Endothelial cell of umbilical vein (primary cell): ENCODE data around the gene OLA1. TPM values are rescaled to one million over a fixed set of nuclear protein-coding genes. Genes with fewer than 3 reads are reported as not detected.

Experiments
- BruUV-seq: library from RNA; stranded (reverse); fragments of 400-500 nt; replicated peaks from 2 replicates; lab custom pipeline; 2021; lab: Mats Ljungman, UMichigan
- CTCF ChIA-PET: fragments of 300-600, 350-600 bp; sonication (Branson Sonifier 250); formaldehyde crosslinking; loops from one replicate; lab custom pipeline; 2021; ENCODE audit warnings: antibody characterized with exemption, inconsistent platforms; lab: Charles Lee
- POLR2A ChIA-PET: fragments of 300-600, 350-600 bp; sonication (Branson Sonifier 250); formaldehyde crosslinking; loops from one replicate; lab custom pipeline; 2021; ENCODE audit warnings: antibody characterized with exemption, inconsistent platforms; lab: Charles Lee
- DNase-seq: peaks from one replicate; pipeline ENCODE4 v3.0.0-alpha.2; 2011; ENCODE audit warnings: low read depth, low spot score
- FAIRE-seq: peaks from 2 replicates; lab custom pipeline; 2011; peaks lifted over from hg19 to GRCh38; lab: Jason Lieb, UNC
- H2AFZ ChIP-seq: 2 replicates; pipeline ENCODE4 v1.6.0; 2012; ENCODE audit warnings: low read depth, low read length, control low read depth, inconsistent platforms
- H3K27ac ChIP-seq: 2 replicates; pipeline ENCODE4 v1.5.1; 2011; ENCODE audit warnings: low read depth, mild to moderate bottlenecking, control low read depth, low read length, moderate library complexity; ENCODE audit not compliant: insufficient read depth
- H3K27me3 ChIP-seq, 2 experiments: 2 replicates each; pipeline versions ENCODE4 v1.6.0 to v1.6.1; 2011; ENCODE audit warnings: low read length in 2 of 2, mixed read lengths in 1 of 2; ENCODE audit not compliant: control insufficient read depth in 2 of 2, insufficient read depth in 2 of 2
- H3K36me3 ChIP-seq, 2 experiments: 2 replicates in 1 of 2; 3 replicates in 1 of 2; pipeline ENCODE4 v1.5.1; 2011; ENCODE audit warnings: low read length in 2 of 2, mild to moderate bottlenecking in 1 of 2, moderate library complexity in 1 of 2; ENCODE audit not compliant: control insufficient read depth in 2 of 2, insufficient read depth in 2 of 2; ENCODE audit errors: extremely low read depth in 1 of 2
- H3K4me1 ChIP-seq: 3 replicates; pipeline ENCODE4 v1.5.1; 2011; ENCODE audit warnings: mild to moderate bottlenecking, low read length; ENCODE audit not compliant: control insufficient read depth, insufficient read depth; ENCODE audit errors: extremely low read depth
- H3K4me2 ChIP-seq: 2 replicates; pipeline ENCODE4 v1.6.1; 2011; ENCODE audit warnings: low read length, control low read depth, mixed read lengths; ENCODE audit not compliant: insufficient read depth
- H3K4me3 ChIP-seq, 3 experiments: fragments of 200-600 bp in 1 of 3; sonication (generic), shearing (Covaris generic) in 1 of 3; replicated peaks in 1 of 3; 2 replicates each; pipeline ENCODE4 v1.5.1; 2011 to 2016; ENCODE audit warnings: control low read depth in 3 of 3, low read length in 3 of 3, mild to moderate bottlenecking in 2 of 3, inconsistent platforms in 1 of 3, low read depth in 1 of 3, moderate library complexity in 1 of 3; ENCODE audit not compliant: insufficient read depth in 1 of 3
- H3K79me2 ChIP-seq: 2 replicates; pipeline ENCODE4 v1.6.0; 2012; ENCODE audit warnings: low read length, inconsistent platforms; ENCODE audit not compliant: control insufficient read depth, insufficient read depth
- H3K9ac ChIP-seq: replicated peaks from 2 replicates; pipeline ENCODE3; 2011; ENCODE audit warnings: low read length, control low read depth; ENCODE audit not compliant: insufficient read depth; ENCODE audit errors: extremely low read depth
- H3K9me1 ChIP-seq: replicated peaks from 3 replicates; pipeline ENCODE4 v1.6.0; 2011; ENCODE audit warnings: mild to moderate bottlenecking, low read length; ENCODE audit not compliant: control insufficient read depth, insufficient read depth; ENCODE audit errors: extremely low read depth
- H3K9me3 ChIP-seq: replicated peaks from 2 replicates; pipeline ENCODE4 v1.5.1; 2012; ENCODE audit warnings: low read length, inconsistent platforms; ENCODE audit not compliant: control insufficient read depth, insufficient read depth
- H4K20me1 ChIP-seq: replicated peaks from 2 replicates; pipeline ENCODE3; 2011; ENCODE audit warnings: mild to moderate bottlenecking, low read length; ENCODE audit not compliant: control insufficient read depth, insufficient read depth; ENCODE audit errors: extremely low read depth
- CTCF ChIP-seq, 2 donors: IDR thresholded peaks; 1 replicate in 1 of 2; 2 replicates in 1 of 2; pipeline ENCODE4 v1.5.1; 2011; ENCODE audit warnings: low read length in 2 of 2, mild to moderate bottlenecking in 2 of 2, moderate library complexity in 2 of 2, control low read depth in 1 of 2, inconsistent platforms in 1 of 2, low read depth in 1 of 2; ENCODE audit not compliant: insufficient read depth in 1 of 2; ENCODE audit errors: extremely low read depth in 1 of 2
- EZH2 ChIP-seq: IDR thresholded peaks from 2 replicates; pipeline ENCODE4 v1.6.1; 2012; ENCODE audit warnings: borderline replicate concordance, low read depth, mild to moderate bottlenecking, moderate library complexity, low read length, inconsistent platforms; ENCODE audit not compliant: severe bottlenecking
- FOS ChIP-seq: IDR thresholded peaks from 2 replicates; pipeline ENCODE4 v1.6.1; 2011; ENCODE audit warnings: mild to moderate bottlenecking, low read length, moderate library complexity, borderline replicate concordance; ENCODE audit not compliant: insufficient read depth
- GATA2 ChIP-seq: IDR thresholded peaks from 2 replicates; pipeline ENCODE4 v1.7.0; 2011; ENCODE audit warnings: low read depth, mild to moderate bottlenecking, moderate library complexity, mixed read lengths, low read length; ENCODE audit not compliant: insufficient read length, insufficient read depth
- JUN ChIP-seq: IDR thresholded peaks from 2 replicates; pipeline ENCODE4 v1.6.1; 2011; ENCODE audit warnings: borderline replicate concordance, low read depth; ENCODE audit not compliant: insufficient read length, insufficient read depth
- MAX ChIP-seq: IDR thresholded peaks from 2 replicates; pipeline ENCODE4 v1.6.1; 2011; ENCODE audit not compliant: insufficient read depth, insufficient read length
- MYC ChIP-seq: IDR thresholded peaks from one replicate; pipeline ENCODE4 v1.6.1; 2011; ENCODE audit warnings: mild to moderate bottlenecking, low read depth, low read length
- POLR2A ChIP-seq: IDR thresholded peaks from 2 replicates; pipeline ENCODE4 v1.6.1; 2012; ENCODE audit warnings: low read depth, mild to moderate bottlenecking, control low read depth, low read length
- POLR2AphosphoS5 ChIP-seq: IDR thresholded peaks from 2 replicates; pipeline ENCODE4 v1.6.1; 2012; ENCODE audit warnings: low read depth, mild to moderate bottlenecking, control low read depth, low read length, moderate library complexity; ENCODE audit not compliant: insufficient read depth
- dilution Hi-C: fragments of 300-500 bp; cut with MboI; formaldehyde crosslinking; loops from one replicate; pipeline ENCODE4 v1.15.0; 2019; ENCODE audit warnings: low sequenced_read_pairs; ENCODE audit not compliant: extremely low pct_ligation_motif_present
- intact Hi-C: fragments of 100-400 bp; cut with micrococcal nuclease; formaldehyde crosslinking; loops from one replicate; pipeline ENCODE4 v1.10.0; 2022
- polyA plus RNA-seq, 4 experiments: library from polyadenylated mRNA; depleted of rRNA in 3 of 4; stranded (reverse) in 3 of 4; unstranded in 1 of 4; fragments of >200 nt; gene quantifications; 2 replicates each; pipeline versions ENCODE4 v1.2.1 to v1.2.3, GENCODE V29; 2011 to 2012; ENCODE audit warnings: missing spikeins in 1 of 4
- total RNA-seq: library from RNA; stranded (reverse); gene quantifications from 2 replicates; pipeline ENCODE4 v1.2.3, GENCODE V29; 2021

Gene OLA1
- total and polyA plus RNA-seq, 2 donors (not counting 3 experiments of a cell fraction or from before 2014, with no cell fraction given): 30.6 to 93.9 TPM

GRCh38 chr2:174183076-174183475 is 65.3 kb downstream of the OLA1 start:
- H3K4me1 ChIP-seq: no peaks in the 10 kb centered on the region
- H3K9ac ChIP-seq: no peak overlapping the region
- H4K20me1 ChIP-seq: no peaks in the 10 kb centered on the region
- H3K4me3 ChIP-seq: no peak overlapping the region
- DNase-seq (no peak), FAIRE-seq (no peak)
- H3K27me3 ChIP-seq: no peaks in the 10 kb centered on the region
- dilution Hi-C loops: no loop called here
- ChIA-PET POLR2A (no interaction called here), CTCF (no interaction called here)
- peaks cover 3% of the 10 kb centered on the region for H3K9me1 ChIP-seq
- TF ChIP-seq JUN (no peak), EZH2 (no peak), MYC (no peak), CTCF (IDR thresholded peaks at IDR 0.05; ENCODE audit: extremely low read depth in 1 of 2, insufficient read depth in 1 of 2, low read depth in 1 of 2, low read length in 2 of 2) (no peak), POLR2AphosphoS5 (no peak), GATA2 (no peak), FOS (no peak), POLR2A (no peak), MAX (no peak)
- no peaks in the 10 kb centered on the region for H3K9me3 ChIP-seq
- intact Hi-C loops: no loop called here
- H3K4me2 ChIP-seq: no peak overlapping the region
- H3K79me2 ChIP-seq: peaks cover 56% of the 10 kb centered on the region
- no TSS peak for BruUV-seq
- no peak overlapping the region for H3K27ac ChIP-seq
- no peak overlapping the region for H2AFZ ChIP-seq
- no peaks in the 10 kb centered on the region for H3K36me3 ChIP-seq
